Gastrocnemius medialis (tissue), 4 donors: Measurements from ENCODE around the gene CCL16.
"Not testable (repeated sequence)": the region's sequence is repeated elsewhere in the genome, so short reads cannot be mapped to it uniquely, and the experiment has no call there.

Experiments used
- CTCF ChIP-seq, 5 experiments: fragments of 450-650 bp in 3 of 5; fragments of 200-600 bp in 2 of 5; sonication (generic) in 2 of 5; IDR thresholded peaks in 4 of 5; conservative IDR thresholded peaks in 1 of 5; 1 replicate in 4 of 5; 2 replicates in 1 of 5; pipeline ENCODE4 v1.5.1; 2016 to 2019; ENCODE audit warnings: antibody characterized with exemption in 5 of 5, mild to moderate bottlenecking in 3 of 5, moderate library complexity in 3 of 5
- POLR2A ChIP-seq, 2 donors: fragments of 450-650 bp; IDR thresholded peaks; one replicate each; pipeline ENCODE4 v1.6.1; 2017; ENCODE audit warnings: antibody characterized with exemption in 2 of 2, mild to moderate bottlenecking in 2 of 2, moderate library complexity in 2 of 2

GRCh38 chr17:35995346-35995745, 14.0 kb upstream of the CCL16 start:
- not testable (repeated sequence) for TF ChIP-seq CTCF (IDR thresholded peaks at IDR 0.05 in 4 of 5, conservative IDR thresholded peaks at IDR 0.05 in 1 of 5); POLR2A (IDR thresholded peaks at IDR 0.05)
